Stomach (tissue), 4 donors: ENCODE measurements around the gene NAA11.

Experiments used
- CTCF ChIP-seq, 7 experiments: fragments of 450-650 bp in 4 of 7; fragments of 200-600 bp in 3 of 7; sonication (generic) in 3 of 7; IDR thresholded peaks; one replicate each; pipeline ENCODE4 v1.5.1; 2016 to 2019; ENCODE audit warnings: antibody characterized with exemption in 7 of 7, control low read depth in 2 of 7, mild to moderate bottlenecking in 1 of 7
- POLR2A ChIP-seq, 4 donors: fragments of 450-650 bp; IDR thresholded peaks; one replicate each; pipeline ENCODE4 v1.6.1; 2016; ENCODE audit warnings: antibody characterized with exemption in 4 of 4, control low read depth in 2 of 4, mild to moderate bottlenecking in 1 of 4, moderate library complexity in 1 of 4

- TF ChIP-seq CTCF (IDR thresholded peaks at IDR 0.05) (no peak), POLR2A (IDR thresholded peaks at IDR 0.05) (no peak)
These were observed 14.6 kb downstream of the NAA11 start for GRCh38 chr4:79311279-79311678.
